Femur (tissue), 1 donor: Measurements from ENCODE around the gene TMEM236.
A peak's percentile ranks its signal among the peaks of the same experiment; 100 is the strongest.

ENCODE experiments used
- DNase-seq: peaks from one replicate; pipeline ENCODE4 v3.0.0-alpha.2; 2017

Gene TMEM236

DNA sequence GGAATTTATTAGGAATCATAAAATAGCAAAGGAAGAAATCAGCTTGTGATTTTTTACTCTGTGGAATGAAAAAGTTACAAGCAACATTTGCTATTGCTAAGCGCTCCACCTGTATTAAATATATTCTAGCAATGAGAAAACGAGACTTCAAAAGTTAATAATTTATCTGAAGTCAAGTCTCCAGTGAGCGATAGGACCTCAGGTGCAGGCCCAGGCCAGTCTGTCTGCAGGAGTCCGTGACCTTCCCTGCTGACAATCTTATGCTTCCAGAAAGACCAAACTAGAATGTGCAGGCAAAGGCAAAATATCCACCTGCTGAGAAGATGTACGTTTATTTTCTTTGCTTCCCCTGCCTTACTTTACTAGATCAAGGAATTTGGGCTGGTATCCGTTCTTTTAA lies 79.9 kb downstream of the TMEM236 start:
- no peak for DNase-seq

DNA sequence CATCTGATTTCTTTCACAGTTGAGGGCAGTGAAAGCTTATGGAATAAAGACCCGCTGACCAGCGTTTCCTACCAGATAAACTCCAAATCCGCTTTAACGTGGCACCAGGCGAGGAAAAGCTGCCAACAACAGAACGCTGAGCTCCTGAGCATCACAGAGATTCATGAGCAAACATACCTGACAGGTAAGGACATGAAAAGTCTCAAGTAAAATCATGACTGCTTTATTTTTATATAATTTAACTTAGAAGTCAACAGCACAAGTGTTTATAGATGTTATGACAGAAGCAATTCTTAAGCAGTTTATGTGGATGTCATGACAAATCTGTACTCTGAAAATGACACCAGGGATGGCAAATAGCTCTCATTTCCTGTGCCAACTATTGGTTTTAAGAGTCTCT lies 81.7 kb downstream of the TMEM236 start:
- DNase-seq = no peak

DNA sequence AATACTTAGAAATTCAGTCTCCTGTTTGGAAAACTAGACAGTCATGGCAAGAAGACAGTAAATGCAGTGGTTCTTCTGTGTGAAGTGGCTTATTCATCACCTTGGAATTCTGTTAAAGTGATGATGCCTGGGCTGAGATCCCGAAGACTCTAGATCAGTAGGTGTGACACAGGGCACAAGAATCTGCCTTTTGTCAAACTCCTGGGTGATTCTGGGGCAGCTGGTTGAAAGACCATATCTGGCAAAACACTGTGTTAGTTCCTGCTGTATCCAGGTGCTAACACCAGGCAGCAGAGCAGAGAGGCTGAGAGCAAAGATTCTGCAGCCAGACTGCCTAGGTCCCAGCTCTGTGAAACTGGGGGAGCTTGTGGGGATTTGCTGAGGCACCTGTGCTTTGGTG lies 83.7 kb downstream of the TMEM236 start:
- DNase-seq = no peak

DNA sequence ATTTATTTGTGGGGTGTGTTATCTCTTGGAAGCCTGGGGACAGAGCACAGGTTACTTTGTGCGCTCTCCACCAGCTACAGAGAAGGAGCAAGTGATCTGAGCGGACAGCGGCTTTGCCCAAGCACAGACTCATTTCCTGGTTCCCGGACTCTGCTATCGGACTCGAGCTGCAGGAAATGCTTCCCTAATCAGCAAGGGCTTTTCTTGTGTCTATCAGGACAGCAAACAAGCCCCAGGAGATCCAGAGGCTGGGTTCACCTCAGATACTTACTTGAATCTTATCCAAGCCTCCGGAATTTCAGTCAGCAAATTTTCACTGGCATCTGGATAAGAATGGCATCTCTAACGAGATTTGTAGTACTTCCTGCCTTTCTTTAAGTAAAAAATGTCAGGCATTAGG lies 84.9 kb downstream of the TMEM236 start:
- DNase-seq = peak; percentile 43

DNA sequence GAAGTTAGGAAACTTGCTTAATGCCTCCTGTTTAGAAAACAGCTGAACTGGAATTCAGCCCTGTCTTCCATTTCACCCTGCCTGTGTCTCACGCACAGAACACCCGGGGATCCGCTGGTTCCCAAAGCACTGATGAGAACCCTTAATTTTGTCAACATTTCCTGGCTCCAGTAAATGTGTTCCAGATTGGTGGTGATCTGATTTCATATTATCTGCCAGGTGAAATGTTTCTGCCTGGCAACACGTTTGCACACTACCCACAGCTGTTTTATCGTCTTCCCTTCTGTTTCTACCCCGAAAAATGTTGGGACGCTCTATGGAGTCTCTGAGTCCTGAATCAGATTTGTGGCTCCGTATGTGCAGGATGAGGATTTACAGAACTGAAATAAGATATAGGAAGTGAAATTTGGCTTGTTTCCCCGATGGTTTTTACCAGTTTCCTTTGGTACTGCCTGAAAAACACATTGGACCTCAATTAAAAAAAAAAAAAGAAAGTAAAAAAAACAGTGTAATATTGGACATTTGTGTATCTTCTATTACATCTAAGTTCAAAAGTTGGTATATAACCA lies 86.2 kb downstream of the TMEM236 start:
- no peak for DNase-seq

DNA sequence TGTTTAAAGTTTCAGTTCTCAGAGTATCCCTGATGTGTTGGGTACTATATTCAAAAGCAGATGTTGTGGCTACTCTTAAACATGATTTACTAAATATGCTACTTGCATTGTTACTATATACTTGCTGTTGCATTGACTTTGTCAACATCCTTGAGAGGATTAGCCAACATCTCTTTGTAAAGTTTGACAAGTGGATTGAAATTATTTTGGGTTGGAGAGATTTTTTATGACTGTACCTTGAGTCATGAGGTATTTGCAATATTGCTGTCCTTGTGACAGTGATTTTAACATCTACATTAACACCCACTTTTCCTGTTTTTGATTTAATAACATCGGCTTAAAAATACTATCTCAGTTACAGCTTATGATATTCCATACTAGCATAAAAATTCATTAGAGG lies 89.0 kb downstream of the TMEM236 start:
- DNase-seq = no peak

DNA sequence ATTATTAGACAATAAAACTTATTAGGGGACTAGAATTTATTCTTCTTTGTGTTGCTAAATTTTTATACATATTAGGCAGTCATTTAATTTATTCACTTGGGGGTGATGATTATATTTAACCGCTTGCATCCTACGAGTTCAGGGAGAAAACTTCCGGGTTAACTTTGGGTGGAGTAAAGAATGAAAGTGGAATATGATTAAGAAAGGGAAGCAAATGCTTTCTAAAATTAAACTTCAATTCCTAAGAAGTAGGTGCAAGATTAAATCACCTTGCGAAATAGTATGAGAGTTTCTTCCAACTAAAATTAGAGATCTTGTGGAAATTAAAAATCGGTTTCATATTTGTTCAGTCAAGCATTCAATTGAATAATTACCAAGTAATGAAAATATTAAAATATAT lies 90.6 kb downstream of the TMEM236 start:
- no peak for DNase-seq

DNA sequence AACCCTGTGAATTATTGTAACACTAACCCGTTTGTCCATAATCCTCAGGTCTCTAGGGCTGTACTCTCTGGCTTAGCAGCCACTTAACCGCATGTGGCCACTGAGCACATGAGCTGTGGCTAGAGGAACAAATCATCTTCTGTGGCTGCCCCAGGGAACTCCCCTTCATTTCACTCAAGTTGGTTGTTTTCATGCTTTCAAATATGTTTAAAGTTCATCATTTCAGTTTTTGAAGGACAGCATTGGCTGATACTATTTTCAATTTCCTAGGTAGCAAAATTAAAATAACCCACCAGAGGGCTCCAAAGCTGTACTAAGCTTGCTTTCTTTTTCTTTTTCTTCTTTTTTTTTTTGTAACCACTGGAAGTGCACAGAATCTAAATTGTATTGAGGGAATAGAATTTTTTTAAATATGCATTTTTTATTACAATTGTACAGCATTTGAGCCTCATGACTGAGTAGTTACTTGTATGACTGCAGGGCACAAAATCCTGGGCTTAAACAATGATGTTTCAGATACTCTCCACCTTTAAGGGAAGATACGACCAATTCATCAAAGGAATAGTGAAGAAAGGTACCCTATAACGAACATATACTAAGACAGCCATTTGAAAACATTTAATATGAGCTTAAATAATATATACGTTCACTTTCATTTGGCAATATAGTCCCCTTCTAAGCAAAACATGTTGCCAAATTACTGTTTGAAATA lies 95.7 kb downstream of the TMEM236 start:
- no peak for DNase-seq

DNA sequence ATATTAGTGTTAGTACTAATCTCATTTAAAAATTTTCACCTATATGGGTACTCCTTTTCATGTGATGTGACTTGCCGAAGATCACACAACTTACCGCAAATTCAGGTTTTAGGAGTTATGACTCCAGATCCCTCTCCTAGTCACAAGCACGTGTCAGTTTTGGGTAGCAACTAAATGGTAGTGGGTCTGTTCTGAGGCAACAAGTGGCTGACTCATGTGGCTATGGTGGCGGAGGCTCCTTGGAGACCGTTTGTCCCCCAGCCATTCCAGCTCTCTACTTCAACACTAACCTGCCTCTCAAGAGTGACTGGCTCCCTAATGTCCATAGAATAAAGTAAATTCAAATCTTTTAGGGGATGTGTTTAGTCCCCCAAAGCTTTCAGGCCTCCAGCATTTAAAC lies 96.6 kb downstream of the TMEM236 start:
- no peak for DNase-seq
